Lower lobe of right lung (tissue), 2 donors: ENCODE measurements around the gene AKR1B15. TPM values are rescaled to one million over a fixed set of nuclear protein-coding genes. Genes with fewer than 3 reads are reported as not detected.
"Not testable (repeated sequence)": the region's sequence is repeated elsewhere in the genome, so short reads cannot be mapped to it uniquely, and the experiment has no call there.

Experiments
- ATAC-seq, 2 donors: fragments of 200-7000 bp; cut with Tn5 transposase; one replicate each; pipeline ENCODE4 v1.9.1; 2020 to 2022; ENCODE audit warnings: mild to moderate bottlenecking in 2 of 2, moderate library complexity in 2 of 2
- DNase-seq: peaks from one replicate; pipeline ENCODE4 v3.0.0-alpha.2; 2020
- H3K27ac ChIP-seq: fragments of 200-600 bp; one replicate; pipeline ENCODE4 v1.8.0; 2022
- H3K27me3 ChIP-seq: fragments of 200-600 bp; one replicate; pipeline ENCODE4 v1.8.0; 2022; ENCODE audit warnings: low read depth
- H3K36me3 ChIP-seq: fragments of 200-600 bp; one replicate; pipeline ENCODE4 v1.8.0; 2022; ENCODE audit warnings: mild to moderate bottlenecking
- H3K4me1 ChIP-seq: fragments of 200-600 bp; one replicate; pipeline ENCODE4 v1.8.0; 2022
- H3K4me3 ChIP-seq: fragments of 200-600 bp; one replicate; pipeline ENCODE4 v1.8.0; 2022; ENCODE audit warnings: mild to moderate bottlenecking
- H3K9me3 ChIP-seq: fragments of 200-600 bp; one replicate; pipeline ENCODE4 v1.8.0; 2022
- CTCF ChIP-seq: fragments of 200-600 bp; IDR thresholded peaks from one replicate; pipeline ENCODE4 v1.8.0; 2022; ENCODE audit warnings: antibody characterized with exemption, mild to moderate bottlenecking
- intact Hi-C: fragments of 100-400 bp; cut with DNase I; formaldehyde crosslinking; loops from one replicate; pipeline ENCODE4 v1.11.0; 2022
- total RNA-seq: library from RNA; stranded (reverse); fragmentation: NEBNext Ultra II Directional; extraction: Animal tissue kit (Norgen Biotek cat#: 25700); gene quantifications from one replicate; pipeline ENCODE4 v1.2.1, GENCODE V29; 2021
- donor health status: DM: no; HTN: yes; CAD: no; lungs with severe emphysema.

Gene AKR1B15
- total RNA-seq, 1 donor from 2014 or later: not detected

DNA sequence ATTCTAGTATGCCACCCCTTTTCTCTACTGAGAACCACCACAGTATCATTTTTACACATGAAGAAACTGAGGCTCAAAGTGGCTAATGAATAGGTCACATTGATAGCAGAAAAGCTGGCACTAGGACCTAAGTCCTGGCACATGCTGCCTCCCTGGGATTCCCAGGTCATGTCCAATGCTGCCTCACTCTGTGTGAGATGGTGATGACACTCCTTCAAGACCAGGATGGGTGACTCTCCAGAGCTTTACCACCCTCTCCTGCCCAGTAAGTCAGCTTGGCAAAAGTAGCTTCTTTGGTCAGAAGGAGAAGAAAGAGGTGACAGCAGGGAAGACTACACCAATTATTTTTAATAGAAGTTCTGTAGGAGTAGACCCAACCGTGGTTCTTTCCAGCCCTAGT is 34.8 kb upstream of the AKR1B15 start:
- Histone ChIP-seq H3K36me3 (no peaks in the 10 kb centered on the region), H3K4me1 (no peaks in the 10 kb centered on the region), H3K4me3 (no peak overlapping the region), H3K27ac (no peak overlapping the region), H3K27me3 (no peaks in the 10 kb centered on the region), H3K9me3 (no peaks in the 10 kb centered on the region)
- peak in 1 of 2 donors; percentile 7 for ATAC-seq
- no peak for DNase-seq
- intact Hi-C loops: loop anchor here (5.0 to 10.0 kb wide), 2 partner anchors 82 to 91 kb away; no protein-coding TSS in a partner anchor
- TF ChIP-seq CTCF: no peak

- ATAC-seq (peak; percentile 80 to 81), DNase-seq (no peak)
- Histone ChIP-seq H3K27ac (no peak overlapping the region), H3K9me3 (no peaks in the 10 kb centered on the region), H3K36me3 (no peaks in the 10 kb centered on the region), H3K4me1 (no peaks in the 10 kb centered on the region), H3K4me3 (no peak overlapping the region), H3K27me3 (no peaks in the 10 kb centered on the region)
- TF ChIP-seq CTCF: peak; percentile 74
- intact Hi-C loops: loop anchor here (5.0 to 10.0 kb wide), 2 partner anchors 82 to 90 kb away; no protein-coding TSS in a partner anchor
Observed at GRCh38 chr7:134514663-134515062, 34.2 kb upstream of the AKR1B15 start.

DNA sequence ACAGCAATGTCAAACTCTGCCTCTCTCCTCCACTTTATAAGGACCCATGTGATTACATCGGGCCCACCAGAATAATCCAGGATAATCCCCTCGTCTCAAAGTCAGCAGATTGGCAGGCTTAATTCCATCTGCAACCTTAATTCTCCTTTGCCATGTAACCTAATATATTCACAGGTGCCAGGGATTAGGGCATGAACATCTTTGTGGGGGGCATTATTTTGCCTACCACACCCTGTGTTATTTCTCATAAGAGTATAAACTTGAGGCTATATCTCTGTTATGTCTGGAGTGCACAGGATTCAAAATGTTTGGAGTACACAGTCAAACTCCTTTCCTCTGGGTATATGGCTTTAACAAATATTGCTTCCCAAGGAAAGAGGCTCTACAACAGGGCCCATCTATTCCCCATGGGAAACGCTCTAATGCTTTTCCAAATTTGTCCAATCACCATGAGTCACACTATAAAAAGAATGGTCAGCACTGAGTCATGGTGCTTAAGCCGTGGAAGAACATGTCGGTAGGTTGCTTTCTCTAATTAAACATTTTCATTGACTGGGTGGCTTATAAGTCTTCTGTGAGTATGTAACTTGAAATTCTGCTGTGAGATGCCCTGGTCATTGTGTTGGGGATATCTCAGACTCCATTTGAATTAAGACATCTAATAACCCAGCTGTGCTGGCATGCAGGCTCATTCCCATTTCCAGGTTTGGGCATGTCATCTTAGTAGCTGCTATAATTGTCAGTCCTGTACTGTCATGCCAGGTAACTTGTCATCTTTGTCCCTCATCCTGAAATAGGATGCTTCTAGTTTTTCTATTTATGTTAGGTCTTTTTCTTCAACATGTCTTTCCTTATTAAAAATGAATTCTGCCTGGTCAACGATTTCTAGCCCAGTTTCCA is 33.1 kb upstream of the AKR1B15 start:
- TF ChIP-seq CTCF: no peak
- H3K4me1 ChIP-seq: no peaks in the 10 kb centered on the region
- H3K27ac ChIP-seq: no peak overlapping the region
- no peaks in the 10 kb centered on the region for H3K36me3 ChIP-seq
- DNase-seq (no peak), ATAC-seq (no peak)
- H3K9me3 ChIP-seq: no peaks in the 10 kb centered on the region
- H3K4me3 ChIP-seq: no peak overlapping the region
- intact Hi-C loops: loop anchor here (10.0 kb wide), 1 partner anchor 89 kb away; no protein-coding TSS in a partner anchor
- no peaks in the 10 kb centered on the region for H3K27me3 ChIP-seq

DNA sequence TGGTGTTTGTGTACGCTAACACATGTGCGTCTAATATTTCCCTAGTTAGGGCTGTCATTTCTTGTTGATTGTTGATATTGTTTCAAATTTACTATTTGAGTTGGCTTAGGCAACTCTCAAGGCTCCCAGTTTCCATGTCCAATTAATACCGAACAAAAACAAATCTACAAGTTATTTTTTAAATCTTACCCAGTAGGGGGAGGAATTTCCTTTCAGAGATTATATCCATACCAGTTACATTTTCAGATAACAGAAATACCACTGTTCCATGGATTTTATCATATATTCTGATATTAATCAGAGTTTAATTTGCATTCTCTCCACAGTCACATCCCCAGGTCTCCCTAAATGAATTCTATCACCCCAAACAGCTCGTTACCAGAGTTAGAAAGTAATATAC is 28.8 kb upstream of the AKR1B15 start:
- DNase-seq: no peak
- Histone ChIP-seq H3K36me3 (no peaks in the 10 kb centered on the region), H3K27ac (no peak overlapping the region), H3K4me1 (no peaks in the 10 kb centered on the region), H3K27me3 (no peaks in the 10 kb centered on the region), H3K9me3 (no peaks in the 10 kb centered on the region), H3K4me3 (no peak overlapping the region)
- no peak for ATAC-seq
- intact Hi-C loops: no loop called here
- no peak for TF ChIP-seq CTCF

- Histone ChIP-seq H3K27ac (no peak overlapping the region), H3K9me3 (no peaks in the 10 kb centered on the region), H3K36me3 (no peaks in the 10 kb centered on the region), H3K27me3 (no peaks in the 10 kb centered on the region), H3K4me3 (no peak overlapping the region), H3K4me1 (no peaks in the 10 kb centered on the region)
- ATAC-seq (no peak), DNase-seq (no peak)
- intact Hi-C loops: no loop called here
- TF ChIP-seq CTCF: no peak
Observed at GRCh38 chr7:134522601-134523000, 26.3 kb upstream of the AKR1B15 start.

- H3K4me3 ChIP-seq, H3K4me1 ChIP-seq, H3K27me3 ChIP-seq, H3K36me3 ChIP-seq, H3K9me3 ChIP-seq, intact Hi-C loops, H3K27ac ChIP-seq, DNase-seq, ATAC-seq: not testable (repeated sequence)
Observed at GRCh38 chr7:134525449-134525848, 23.5 kb upstream of the AKR1B15 start.

DNA sequence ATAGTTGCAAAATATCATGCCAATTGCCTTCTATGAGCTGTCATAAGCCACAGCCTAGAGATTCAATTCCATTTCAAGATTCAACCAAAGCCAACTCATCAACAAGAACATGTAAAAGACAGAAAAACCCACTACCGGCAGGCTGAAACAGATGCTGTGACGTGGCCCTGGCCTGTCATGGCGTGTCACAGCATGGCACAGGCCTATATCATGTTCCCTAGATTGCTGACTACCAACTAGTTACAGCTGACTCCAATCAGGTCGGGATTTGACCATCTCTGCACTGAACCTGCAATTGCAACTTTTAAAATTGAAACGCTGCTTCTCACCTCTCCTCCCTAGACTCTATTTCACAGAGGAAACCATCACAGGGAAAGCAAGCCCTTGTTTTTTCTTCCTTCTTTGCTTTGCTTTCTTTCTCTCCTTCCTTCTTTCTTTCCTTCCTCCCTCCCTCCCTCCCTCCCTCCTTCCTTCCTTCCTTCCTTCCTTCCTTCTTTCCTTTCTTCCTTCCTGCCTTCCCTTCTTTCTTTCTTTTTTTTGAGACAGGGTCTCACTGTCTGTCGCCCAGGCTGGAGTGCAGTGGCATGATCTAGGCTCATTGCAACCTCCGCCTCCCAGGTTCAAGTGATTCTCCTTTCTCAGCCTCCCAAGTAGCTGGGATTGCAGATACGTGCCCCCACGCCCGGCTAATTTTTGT is 22.2 kb upstream of the AKR1B15 start:
- intact Hi-C loops, H3K36me3 ChIP-seq, DNase-seq, H3K27ac ChIP-seq, ATAC-seq, H3K4me1 ChIP-seq, H3K9me3 ChIP-seq, H3K4me3 ChIP-seq, H3K27me3 ChIP-seq: not testable (repeated sequence)
